Cerebellar nuclear complex (tissue), 1 donor: Measurements from ENCODE around the gene ADAMTSL2.

Source experiments
- DNase-seq, 2 experiments: peaks; one replicate each; lab custom pipeline; 2025; lab: John Stamatoyannopoulos, UW

ADAMTSL2 gene

DNA sequence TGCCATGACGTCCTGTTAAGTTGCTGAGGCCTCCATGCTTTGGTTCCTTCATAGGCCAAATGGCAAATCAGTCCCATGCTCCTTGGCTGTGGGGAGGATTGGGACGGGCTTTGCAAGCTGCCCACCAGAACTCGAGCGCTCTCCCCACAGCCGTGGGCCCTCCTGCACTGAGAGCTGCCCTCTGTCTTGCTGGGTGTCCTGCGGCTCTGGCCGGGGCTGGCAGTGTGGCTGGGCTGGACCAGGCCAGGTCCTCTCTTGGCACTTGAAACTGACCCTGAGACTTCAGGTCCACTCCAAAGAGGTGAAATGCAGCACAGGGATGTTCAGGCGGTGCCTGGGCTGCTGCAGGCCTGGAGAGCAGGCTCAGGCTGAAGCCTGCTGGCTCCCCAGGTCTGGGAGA, 16.8 kb upstream of the ADAMTSL2 start:
- DNase-seq, result no peak

DNA sequence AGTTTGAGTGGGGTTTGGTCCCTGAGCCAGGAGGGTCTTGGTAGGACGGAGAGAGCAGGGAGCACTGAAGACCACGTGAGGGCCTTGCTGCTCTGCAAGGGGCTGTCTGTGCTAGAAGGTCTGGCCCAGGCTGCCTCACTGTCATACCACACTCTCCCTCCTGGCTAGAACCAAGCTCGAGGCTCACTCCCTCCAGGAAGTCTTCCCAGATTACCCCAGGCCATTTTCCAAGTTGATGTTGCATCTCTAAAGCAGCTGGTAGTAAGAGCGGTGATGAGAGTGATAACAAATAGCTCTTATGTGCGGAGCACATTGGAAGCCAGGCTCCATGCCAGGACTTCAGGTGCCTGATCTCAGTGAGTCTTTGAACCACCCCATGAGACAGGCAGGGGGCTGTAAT, 16.3 kb upstream of the ADAMTSL2 start:
- no peak for DNase-seq

DNA sequence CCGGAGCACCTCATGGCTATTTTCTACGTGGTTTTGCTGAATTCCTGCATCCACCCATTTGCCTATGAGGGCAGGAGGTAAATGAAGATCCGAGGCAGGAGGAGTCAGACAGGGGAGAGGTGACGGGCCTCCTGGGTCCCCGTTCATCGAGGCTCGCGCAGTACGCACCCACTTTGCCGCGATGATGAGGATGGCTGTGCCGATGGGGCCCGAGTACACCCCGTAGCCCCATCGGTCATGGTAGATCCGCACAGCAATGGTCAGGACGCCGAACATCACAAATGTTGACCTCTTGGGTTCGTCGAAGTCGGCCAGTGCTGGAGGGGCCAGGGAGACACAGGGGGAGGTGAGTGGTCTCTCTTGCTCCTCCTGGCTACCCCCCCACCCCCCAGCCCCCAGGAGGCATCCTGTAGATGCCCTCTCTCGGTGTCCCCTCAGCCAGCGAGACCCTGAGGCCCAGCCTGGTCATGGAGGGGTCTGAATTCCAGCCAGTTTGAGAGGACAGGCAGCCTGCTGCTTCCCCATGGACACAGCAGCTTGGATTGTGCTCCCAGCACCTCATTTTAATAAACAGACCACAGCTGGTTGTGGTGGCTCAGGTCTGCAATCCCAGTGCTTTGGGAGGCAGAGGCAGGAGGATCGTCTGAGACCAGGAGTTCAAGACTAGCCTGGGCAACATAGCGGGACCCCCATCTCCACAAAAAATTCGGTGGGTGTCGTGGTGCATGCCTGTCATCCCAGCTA, 15.6 kb upstream of the ADAMTSL2 start:
- no peak for DNase-seq

DNA sequence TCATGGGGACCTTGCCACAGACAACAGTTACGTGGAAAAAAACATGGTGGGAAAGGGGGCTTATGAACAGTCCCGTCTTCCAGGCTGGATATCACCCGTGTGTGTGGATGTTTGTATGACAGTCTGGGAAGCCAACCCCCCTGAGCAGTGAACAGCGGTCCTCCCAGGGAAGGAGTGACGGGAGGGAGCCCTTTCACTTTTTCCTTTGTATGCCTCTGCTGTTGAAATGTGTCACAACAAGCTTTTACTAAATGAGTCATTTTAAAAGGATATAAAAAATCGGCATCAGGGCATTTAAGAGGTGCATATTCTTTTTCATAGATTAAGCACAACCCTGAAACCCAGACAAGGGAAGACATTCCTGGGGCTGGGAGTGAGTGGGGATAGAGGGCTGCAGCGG, 14.8 kb upstream of the ADAMTSL2 start:
- DNase-seq, result no peak

DNA sequence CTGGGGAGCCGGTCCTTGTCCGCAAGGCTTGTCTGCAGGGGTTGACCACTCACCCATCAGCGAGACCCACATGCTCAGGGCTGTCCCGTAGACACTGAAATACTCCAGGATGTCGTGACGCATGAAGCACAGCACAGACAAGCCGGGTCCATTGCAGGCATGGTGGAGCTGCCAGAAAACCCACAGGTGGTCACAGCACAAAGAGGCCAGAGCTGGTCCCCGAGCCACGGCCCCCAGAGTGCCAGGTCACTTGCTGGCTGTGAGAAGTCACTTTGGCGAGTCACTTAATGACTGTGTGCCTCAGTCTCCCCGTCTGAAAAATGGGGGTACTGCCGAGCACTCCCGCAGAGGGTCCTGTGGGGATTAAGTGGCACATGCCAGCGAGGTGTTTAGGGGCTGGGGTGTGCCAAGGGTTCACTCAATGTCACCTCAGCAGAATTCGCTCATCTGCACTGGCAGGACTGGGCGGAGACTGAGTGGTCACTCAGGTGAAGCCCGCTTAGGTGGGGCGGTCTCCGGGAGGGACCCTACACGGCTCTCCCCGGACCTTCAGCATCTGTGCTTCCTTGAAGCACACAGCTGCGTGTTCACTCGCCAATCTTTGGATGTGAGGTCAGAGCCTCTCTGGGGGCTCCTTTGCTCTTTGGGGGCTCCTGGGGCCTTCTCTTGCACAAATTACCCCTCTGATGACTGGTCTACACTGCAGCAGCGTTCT, 14.2 kb upstream of the ADAMTSL2 start:
- DNase-seq, result no peak

DNA sequence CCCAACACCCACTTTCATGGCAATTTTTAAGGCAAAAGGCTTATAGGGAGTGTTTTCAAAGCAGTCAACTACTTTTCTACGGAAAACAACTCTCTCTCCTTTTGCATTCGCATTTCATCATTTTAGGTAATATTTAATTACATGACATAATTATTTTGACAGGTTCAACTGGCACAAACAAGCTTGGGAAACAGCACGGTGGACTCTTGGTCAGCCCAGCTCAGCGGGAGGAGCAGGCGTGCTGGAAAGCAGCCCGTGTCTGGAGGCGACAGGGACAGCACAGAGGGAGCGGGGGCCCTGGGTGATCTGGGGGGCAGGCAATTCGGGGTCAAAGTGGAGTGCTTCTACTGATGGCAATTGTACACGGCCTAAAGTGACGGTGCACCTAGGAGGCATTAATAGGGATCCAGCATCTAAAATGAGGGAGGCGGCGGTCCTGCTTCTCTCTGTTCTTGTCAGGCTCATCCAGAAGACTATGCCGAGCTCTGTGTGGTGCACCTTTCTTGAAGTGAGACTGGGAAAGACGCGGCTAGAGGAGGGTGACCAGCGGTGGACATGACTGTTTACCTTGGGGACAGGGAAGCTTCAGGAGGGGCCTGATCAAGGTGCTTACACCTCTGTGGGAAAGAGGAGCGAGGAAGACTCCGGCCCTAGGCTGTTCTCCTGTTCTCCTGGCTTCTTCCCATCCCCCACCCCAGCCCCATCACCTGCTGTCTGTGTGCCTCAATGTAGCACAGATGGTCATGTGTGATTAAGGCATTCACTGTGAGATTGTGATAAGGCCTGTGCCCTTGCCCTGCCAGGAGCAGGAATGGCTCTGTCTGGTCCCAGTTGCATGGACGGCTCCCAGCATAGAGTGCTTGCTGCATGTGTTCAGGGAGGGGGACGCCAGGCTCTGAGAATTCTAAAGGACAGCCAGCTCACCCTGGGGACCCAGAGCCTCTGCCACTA, 13.1 kb upstream of the ADAMTSL2 start:
- DNase-seq, result no peak

DNA sequence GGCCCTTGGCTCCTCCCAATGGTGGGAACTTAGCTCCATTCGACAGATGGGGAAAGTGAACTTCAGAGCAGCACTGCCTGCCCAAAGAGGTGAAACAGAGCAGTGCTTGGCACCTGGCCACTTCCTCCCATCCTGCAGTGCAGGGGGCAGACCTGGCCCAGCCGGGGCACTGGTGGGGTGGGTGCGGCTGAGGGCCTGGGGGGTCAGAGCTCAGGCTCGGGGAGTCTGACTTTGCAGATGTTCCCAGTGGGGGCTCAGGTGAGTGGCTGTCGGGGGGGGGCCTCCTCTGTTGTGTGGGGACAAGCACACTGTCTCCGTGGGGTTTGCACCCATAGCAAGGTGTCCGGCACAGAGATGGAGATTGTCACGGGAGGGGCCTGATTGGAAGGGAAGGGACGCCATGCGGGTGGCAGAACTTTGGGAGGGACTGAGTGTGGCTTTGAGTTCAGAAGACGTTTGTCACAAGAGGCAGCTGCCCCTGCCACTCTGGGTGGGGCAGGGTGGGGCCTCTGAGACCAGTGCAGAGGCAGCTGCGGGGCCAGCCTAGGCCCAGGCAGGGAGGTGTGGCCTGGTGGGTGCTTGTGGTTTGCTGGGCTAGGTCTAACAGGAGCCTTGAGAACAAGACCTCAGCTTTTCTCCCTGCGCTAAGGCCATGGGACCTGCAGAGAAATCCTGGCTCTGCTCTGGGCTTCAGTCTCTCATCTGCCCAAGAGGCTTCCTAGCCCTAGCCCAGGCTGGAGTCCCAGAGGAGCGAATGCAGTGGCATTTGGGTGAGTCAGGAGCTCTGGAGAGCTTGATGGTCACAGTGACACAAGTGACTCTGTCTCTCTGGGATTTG, 12.2 kb upstream of the ADAMTSL2 start:
- DNase-seq, result no peak

DNA sequence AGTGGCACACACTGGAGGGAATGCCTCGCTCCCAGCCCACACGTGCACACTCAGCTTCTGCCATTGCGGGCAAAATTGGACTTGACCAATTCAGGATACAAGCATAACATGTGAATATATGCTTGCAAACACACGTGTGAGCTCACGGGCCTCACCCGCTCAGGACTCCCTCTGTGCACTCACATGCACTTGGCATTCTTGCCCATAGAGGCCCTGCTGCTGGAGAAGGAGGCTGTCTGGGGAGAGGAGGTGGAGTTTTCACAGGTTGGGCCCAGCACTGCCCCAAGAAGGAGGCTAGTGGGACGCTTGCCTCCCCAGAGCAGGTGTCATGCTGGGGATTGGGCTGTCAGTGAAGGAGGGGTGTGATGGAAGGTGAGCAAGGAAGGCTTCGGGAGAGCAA, 11.4 kb upstream of the ADAMTSL2 start:
- DNase-seq, result no peak

DNA sequence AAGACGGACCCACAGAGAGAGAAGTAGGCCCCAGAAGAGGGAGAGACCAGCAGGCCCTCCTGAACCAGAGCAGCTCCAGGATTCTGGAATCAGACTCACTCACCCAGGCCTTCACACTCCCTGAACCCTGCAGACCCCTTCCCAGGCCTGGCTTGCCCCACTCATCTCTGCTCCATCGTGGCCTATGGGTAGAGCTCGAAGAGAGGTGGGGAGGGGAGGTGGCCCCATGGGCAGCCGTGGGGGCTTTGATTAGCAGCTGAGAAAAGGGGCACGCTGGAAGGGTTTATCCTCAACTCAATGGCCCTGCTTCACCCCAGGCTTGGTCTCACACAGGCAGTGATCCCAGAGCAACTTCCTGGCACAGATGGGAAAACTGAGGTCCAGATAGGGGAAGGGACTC, 10.4 kb upstream of the ADAMTSL2 start:
- no peak for DNase-seq

DNA sequence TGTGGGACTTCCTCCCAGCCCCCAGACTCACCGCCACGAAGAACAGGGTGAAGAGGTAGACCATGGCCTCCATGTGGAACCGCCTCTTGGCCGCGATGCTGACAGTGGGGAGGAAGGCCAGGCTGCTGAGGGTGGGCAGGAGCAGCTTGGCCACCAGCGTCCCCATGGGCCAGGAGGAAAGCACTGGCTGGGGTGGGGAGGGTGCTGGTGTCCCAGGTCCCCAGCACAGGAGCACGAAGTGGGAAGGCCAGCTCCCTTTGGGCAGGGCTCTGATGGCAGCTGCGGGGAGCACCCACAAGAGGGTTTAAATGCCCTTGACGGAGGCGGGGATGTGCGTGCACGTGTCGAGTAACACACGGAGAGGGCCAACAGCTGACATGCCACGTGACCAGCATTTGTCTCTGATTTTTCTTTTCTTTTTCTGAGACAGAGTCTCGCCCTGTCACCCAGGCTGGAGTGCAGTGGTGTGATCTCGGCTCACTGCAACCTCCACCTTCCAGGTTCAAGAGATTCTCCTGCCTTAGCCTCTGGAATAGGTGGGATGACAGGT, 9.8 kb upstream of the ADAMTSL2 start, which contains the start of gene MYMK:
MYMK (minus strand) TSS at position 281 of the 550 bp plus-strand sequence; CDS start at position 166, 115 bp downstream.
- DNase-seq, result no peak

DNA sequence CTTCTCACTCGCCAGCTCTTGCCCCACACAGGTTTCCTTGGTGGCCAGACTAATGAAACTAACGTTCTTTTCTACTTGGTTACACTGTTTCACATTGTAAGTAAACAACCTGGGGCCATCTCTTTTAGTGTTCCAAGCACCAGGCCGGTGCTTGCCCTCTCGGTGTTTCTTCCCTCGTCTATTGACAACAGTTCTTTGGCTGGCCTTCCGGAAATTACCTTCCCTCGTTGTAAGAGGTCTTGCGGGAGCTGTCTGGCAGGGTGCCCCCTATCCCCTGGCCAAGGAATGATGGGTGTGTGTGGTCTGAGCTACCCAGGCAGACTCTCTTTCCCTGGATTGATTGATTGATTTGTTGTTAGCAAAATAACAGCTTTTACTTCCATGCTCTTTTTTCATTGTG, 8.8 kb upstream of the ADAMTSL2 start:
- no peak for DNase-seq

DNA sequence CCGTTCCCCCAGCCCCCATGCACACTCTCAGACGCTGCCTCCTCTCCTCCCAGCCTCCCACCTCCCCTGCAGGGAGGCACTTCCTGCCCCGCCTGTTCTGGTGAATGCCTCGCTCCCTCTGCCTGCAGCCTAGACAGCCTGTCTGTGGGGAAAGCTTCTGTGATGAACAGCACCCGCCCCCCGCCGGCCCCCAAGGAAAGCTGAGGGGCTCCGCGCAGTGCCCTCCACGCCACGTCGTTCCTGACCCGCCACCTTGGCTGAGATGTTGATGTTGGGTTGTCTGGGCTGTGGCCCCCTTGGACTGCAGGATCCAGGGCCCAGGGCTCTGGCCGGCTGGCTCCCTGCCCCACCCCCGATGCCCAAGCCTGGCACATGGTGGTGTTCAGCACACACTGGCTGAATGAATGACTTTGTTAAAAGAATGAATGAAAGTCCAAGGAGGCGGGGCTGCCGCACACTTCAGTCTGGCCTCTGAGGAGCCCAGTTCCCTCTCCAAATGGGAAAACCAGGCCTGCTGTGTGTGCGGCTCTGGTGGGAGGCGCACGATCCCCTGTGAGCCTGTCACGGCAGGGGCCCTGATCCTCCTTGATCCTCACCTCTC, 7.7 kb upstream of the ADAMTSL2 start:
- no peak for DNase-seq

DNA sequence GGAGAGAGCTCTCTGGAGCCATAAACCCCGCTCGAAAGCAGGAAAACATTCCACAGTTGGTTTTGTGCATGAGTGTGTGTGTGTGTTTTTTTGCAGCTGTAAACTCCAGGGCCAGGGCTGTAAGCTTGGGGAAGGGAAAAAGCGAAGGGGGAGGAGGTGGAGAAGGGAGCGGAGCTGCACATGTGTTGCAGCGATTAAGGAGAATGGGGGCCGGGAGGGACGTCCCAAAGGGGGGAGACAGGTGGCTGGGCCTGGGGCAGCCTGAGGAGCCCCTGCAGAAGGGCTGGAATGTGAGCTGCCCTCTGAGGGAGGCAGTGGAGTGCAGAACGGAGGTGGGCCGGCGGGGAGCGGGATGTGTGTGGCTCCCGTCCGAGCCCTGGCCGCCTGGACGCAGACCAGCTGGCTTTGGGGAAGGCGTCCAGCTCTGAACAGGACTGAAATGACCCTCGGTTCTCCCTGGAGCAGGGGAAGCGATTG, 7.0 kb upstream of the ADAMTSL2 start:
- DNase-seq, result no peak

DNA sequence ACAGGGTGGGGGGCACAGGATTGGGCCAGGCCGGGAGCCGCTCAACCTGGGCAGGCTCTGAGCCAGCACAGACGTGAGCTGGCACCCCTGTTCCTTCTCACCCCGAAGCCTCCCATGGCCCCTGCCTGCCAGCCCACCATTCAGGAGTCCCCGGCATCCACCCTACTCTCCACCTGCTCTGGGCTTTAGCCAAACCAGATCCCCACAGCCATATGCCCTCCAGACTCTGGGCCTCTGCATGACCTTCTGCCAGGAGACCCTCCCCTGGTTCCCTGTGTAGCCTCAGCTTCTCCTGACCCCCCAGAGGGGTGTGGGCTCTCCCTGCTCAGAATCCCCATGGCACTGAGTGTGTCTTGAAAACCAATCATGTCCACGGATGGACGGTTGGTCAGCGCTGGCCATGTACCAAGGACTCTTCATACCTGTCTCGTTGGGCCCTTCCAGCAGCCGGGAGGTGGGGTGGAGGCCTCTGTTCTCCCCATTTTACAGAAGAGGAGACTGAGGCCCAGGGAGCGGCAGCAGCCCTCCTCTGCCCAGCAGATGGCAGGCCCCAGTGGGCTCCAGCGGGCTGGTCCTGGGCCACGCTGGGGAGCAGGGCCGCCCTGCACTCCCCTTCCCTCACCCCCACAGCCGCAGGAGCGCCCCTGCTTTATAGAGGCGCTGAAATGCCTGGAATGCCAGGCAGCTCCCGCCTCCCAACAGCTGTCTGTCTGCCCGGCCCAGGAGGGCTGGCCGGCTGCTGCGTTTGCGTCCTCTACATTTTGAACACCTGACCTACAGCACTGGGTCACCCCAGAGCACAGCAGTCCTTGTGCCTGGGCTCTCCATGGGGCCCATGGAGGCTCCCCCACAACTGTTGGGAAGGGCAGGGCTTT, 6.3 kb upstream of the ADAMTSL2 start:
- no peak for DNase-seq

DNA sequence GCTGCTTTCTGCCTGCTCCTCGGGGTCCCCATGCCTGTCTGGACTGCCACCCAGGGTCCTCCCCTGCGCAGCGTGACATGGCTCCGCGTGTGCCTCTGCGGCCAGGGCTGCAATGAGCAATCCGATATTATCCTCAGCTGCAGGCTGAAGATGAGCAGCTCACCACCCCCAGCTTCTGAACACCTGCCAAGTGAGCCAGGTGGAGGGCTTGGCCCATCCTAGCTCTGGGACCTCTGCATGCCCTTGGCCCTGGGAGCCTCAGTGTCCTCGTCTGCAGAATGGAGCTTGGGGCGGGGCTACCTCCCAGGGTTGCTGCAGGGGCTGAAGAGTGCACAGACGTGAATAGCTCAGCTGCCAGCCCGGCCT, 5.6 kb upstream of the ADAMTSL2 start:
- no peak for DNase-seq

DNA sequence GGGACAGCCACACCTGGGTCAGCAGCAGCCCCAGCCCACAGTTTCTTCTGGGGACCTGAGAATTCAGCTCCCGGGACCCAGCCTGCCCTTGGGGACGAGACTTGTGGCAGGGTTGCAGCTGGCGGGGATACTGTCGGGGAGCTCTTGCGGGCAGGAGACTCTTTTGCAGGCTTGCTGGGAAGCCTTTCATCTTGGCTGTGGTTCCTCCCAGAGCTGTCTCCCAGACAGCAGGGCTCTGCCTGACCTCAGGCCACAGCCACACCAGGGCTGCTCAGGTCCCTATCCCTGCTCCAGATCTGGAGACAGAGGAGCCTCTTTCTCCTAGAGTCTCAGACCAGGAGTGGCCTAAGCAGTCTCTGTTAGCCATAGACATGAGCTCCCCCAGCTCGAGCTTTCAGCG, 5.0 kb upstream of the ADAMTSL2 start:
- no peak for DNase-seq

DNA sequence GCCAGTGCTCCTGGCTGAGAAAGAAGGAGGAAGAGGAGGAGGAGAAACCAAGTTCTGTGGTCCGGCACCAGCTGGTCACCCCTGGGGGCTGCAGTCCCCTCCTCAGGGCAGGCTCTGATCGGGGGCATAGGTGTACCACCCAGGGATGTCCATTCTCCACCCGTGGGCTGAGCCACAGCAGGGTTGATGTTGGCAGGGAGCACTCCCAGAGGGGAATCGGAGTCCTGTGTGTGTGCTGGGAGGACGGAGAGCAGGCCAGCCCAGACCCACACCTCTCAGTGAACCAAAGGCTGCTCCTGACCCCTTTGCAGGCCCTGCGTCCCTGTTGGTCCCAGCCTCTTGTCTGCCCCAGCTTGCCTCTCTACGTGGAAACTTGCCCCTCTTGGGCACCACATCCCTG, 4.6 kb upstream of the ADAMTSL2 start:
- DNase-seq, result no peak

DNA sequence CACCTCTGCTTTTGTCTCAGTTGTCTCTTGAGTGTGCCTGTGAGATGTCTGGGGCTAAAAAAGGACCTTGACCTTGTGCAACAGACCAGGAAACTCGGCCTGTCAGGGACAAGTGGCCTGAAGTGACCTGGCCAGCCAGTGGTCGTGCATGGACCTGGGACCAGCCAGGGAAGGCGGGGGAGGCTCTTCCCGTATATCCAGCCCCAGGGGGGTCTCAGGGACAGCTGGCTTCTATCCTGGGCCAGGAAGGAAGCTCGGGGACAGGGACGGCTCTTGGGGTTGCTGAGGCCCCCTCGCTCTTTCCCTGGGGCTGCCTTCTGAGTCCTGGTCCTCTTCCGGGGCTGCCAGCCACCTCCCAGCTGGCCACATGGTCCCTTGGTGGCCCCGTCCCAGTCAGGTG, 3.2 kb upstream of the ADAMTSL2 start:
- DNase-seq, result no peak

DNA sequence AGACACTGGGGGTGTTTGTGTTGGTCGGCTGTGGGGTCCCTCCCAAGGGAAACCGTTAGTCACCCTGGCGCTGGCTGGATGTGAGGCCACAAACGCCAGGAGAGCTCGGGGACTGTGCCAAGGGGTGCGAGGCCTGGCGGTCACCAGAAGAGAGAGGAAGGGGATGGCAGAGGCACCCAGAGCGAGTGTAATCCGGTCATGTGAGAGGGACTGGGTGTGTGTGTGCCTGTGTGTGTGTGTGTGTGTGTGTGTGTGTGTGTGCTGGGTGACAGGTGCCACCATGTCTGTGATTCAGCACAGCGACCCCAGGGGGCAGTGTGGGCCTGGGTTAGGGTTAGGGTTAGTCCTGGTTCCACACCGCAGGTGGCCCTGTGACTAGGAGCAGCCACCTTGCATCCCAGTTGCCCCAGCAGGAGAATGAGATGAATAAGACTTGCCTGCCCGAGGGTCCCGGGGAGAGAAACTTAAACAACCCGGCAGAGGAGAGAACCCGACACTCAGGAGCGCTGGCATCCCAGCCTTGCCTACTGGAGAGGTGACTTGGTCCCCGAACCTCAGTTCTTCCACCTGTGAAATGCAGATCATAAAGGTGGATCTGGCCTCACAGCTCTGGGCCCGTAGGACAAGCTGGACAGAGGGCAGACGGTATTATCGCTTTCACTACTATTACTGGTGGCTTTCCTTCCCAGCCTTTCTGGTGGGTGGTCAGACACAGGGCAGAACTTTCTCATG, 1.4 kb upstream of the ADAMTSL2 start:
- no peak for DNase-seq
